ENCODE measurements around the gene ATP6V1C2. TPM values are rescaled to one million over a fixed set of nuclear protein-coding genes. Genes with fewer than 3 reads are reported as not detected.

Gene ATP6V1C2
- total and polyA plus RNA-seq, 2 donors (not counting 1 experiment from before 2014, with no cell fraction given), result under 0.01 TPM; not detected in 1

DNA sequence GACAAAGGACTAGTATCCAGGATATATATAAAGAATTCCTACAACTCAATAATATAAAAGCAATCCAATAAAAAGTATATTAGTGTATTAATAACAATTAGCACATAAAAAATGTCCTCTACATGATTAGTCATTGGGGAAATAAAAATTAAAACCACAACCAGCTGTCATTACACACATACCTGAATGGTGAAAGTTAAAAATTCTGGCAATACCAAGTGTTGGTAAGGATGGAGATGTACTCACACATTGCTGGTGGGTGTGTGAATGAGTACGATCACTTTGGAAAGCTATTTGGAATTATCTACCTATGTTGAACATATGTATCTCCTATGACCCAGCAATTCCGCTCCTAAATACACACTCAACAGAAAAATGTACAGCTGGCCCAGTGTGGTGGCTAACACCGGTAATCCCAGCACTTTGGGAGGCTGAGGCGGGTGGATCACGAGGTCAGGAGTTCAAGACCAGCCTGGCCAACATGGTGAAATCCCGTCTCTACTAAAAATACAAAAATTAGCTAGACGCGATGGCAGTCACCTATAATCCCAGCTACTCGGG, 17.3 kb upstream of the ATP6V1C2 start:
- Histone ChIP-seq H3K79me2 (ENCODE audit: control insufficient read depth, insufficient read depth, low read length) (no peaks in the 10 kb centered on the region), H2AFZ (ENCODE audit: low read length) (no peak overlapping the region), H3K27me3 (ENCODE audit: control insufficient read depth, insufficient read depth, low read length) (peaks cover under 1% of the 10 kb centered on the region), H3K4me1 (ENCODE audit: control insufficient read depth, extremely low read depth, insufficient read depth, low read length) (no peaks in the 10 kb centered on the region), H4K20me1 (ENCODE audit: control insufficient read depth, extremely low read depth, insufficient read depth, low read length) (no peaks in the 10 kb centered on the region), H3K9ac (ENCODE audit: insufficient read depth, low read length) (no peak overlapping the region), H3K9me3 (ENCODE audit: control insufficient read depth, insufficient read depth, low read depth, low read length) (no peaks in the 10 kb centered on the region), H3K36me3 (ENCODE audit: control insufficient read depth, insufficient read depth, low read length) (no peaks in the 10 kb centered on the region), H3K4me2 (ENCODE audit: extremely low read depth, insufficient read depth, low read length) (no peak overlapping the region), H3K4me3 (replicated peaks in 1 of 4; ENCODE audit: control extremely low read depth in 1 of 4, insufficient read depth in 1 of 4, low read depth in 3 of 4, low read length in 4 of 4) (no peak overlapping the region), H3K27ac (ENCODE audit: insufficient read depth, low read length) (no peak overlapping the region)
- no peak for DNase-seq (ENCODE audit: low read depth in 2 of 2)
- no peak for TF ChIP-seq EZH2 (IDR thresholded peaks at IDR 0.05; ENCODE audit: low read length, missing control alignments)
- TF ChIP-seq, protein P1, sequence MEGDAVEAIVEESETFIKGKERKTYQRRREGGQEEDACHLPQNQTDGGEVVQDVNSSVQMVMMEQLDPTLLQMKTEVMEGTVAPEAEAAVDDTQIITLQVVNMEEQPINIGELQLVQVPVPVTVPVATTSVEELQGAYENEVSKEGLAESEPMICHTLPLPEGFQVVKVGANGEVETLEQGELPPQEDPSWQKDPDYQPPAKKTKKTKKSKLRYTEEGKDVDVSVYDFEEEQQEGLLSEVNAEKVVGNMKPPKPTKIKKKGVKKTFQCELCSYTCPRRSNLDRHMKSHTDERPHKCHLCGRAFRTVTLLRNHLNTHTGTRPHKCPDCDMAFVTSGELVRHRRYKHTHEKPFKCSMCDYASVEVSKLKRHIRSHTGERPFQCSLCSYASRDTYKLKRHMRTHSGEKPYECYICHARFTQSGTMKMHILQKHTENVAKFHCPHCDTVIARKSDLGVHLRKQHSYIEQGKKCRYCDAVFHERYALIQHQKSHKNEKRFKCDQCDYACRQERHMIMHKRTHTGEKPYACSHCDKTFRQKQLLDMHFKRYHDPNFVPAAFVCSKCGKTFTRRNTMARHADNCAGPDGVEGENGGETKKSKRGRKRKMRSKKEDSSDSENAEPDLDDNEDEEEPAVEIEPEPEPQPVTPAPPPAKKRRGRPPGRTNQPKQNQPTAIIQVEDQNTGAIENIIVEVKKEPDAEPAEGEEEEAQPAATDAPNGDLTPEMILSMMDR (conservative IDR thresholded peaks at IDR 0.05 in 1 of 2, IDR thresholded peaks at IDR 0.05 in 1 of 2; ENCODE audit: low read depth in 1 of 2, low read length in 2 of 2), result no peak

DNA sequence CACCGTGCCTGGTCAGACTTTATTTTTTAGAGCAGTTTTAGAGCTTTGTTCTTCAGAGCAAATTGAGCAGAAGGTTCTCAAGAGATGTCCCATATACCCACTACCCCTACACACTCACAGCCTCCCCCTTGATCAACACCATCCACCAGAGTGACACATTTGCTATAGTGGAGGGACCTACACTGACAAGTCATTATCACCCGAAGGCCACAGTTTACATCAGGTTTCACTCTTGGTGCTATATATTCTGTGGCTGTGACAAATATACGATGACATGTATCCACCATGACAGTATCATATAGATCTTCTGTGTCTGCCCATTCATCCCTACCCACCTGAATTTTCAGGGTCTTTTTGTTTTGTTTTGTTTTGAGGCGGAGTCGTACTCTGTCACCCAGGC, 15.4 kb upstream of the ATP6V1C2 start:
- no peak overlapping the region for H3K9ac ChIP-seq (ENCODE audit: insufficient read depth, low read length)
- H3K27ac ChIP-seq (ENCODE audit: insufficient read depth, low read length), result no peak overlapping the region
- H4K20me1 ChIP-seq (ENCODE audit: control insufficient read depth, extremely low read depth, insufficient read depth, low read length), result no peaks in the 10 kb centered on the region
- no peaks in the 10 kb centered on the region for H3K36me3 ChIP-seq (ENCODE audit: control insufficient read depth, insufficient read depth, low read length)
- H3K4me1 ChIP-seq (ENCODE audit: control insufficient read depth, extremely low read depth, insufficient read depth, low read length), result no peaks in the 10 kb centered on the region
- H2AFZ ChIP-seq (ENCODE audit: low read length), result no peak overlapping the region
- H3K4me2 ChIP-seq (ENCODE audit: extremely low read depth, insufficient read depth, low read length), result no peak overlapping the region
- no peaks in the 10 kb centered on the region for H3K79me2 ChIP-seq (ENCODE audit: control insufficient read depth, insufficient read depth, low read length)
- H3K9me3 ChIP-seq (ENCODE audit: control insufficient read depth, insufficient read depth, low read depth, low read length), result no peaks in the 10 kb centered on the region
- H3K27me3 ChIP-seq (ENCODE audit: control insufficient read depth, insufficient read depth, low read length), result peaks cover 10% of the 10 kb centered on the region
- no peak for DNase-seq (ENCODE audit: low read depth in 2 of 2)
- no peak overlapping the region for H3K4me3 ChIP-seq (replicated peaks in 1 of 4; ENCODE audit: control extremely low read depth in 1 of 4, insufficient read depth in 1 of 4, low read depth in 3 of 4, low read length in 4 of 4)
- TF ChIP-seq, protein P1 (conservative IDR thresholded peaks at IDR 0.05 in 1 of 2, IDR thresholded peaks at IDR 0.05 in 1 of 2; ENCODE audit: low read depth in 1 of 2, low read length in 2 of 2), result no peak
- TF ChIP-seq EZH2 (IDR thresholded peaks at IDR 0.05; ENCODE audit: low read length, missing control alignments), result no peak

DNA sequence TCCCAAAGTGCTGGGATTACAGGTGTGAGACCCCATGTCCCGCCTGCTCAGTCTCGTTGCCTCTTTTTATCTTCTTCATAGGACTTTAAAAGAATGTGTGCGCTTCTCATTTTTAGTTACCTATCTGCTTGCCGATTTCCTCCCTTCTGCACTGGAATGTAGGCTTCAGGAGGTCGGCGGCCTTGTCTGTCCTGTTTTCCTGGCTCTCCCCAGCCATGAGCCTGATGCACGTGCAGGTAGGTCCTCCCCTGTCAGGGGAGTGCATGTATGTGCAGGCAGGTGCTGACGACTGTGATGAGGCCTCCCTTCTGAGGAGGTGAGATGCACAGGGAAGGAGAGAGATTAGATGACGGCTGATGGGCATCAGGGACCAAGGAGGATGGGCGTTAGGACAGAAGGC, 13.6 kb upstream of the ATP6V1C2 start:
- TF ChIP-seq EZH2 (IDR thresholded peaks at IDR 0.05; ENCODE audit: low read length, missing control alignments), result no peak
- Histone ChIP-seq H3K27me3 (ENCODE audit: control insufficient read depth, insufficient read depth, low read length) (peaks cover 14% of the 10 kb centered on the region), H4K20me1 (ENCODE audit: control insufficient read depth, extremely low read depth, insufficient read depth, low read length) (no peaks in the 10 kb centered on the region), H3K4me3 (replicated peaks in 1 of 4; ENCODE audit: control extremely low read depth in 1 of 4, insufficient read depth in 1 of 4, low read depth in 3 of 4, low read length in 4 of 4) (no peak overlapping the region), H3K4me1 (ENCODE audit: control insufficient read depth, extremely low read depth, insufficient read depth, low read length) (no peaks in the 10 kb centered on the region), H3K27ac (ENCODE audit: insufficient read depth, low read length) (no peak overlapping the region), H3K9me3 (ENCODE audit: control insufficient read depth, insufficient read depth, low read depth, low read length) (no peaks in the 10 kb centered on the region), H3K4me2 (ENCODE audit: extremely low read depth, insufficient read depth, low read length) (no peak overlapping the region), H3K9ac (ENCODE audit: insufficient read depth, low read length) (no peak overlapping the region), H3K79me2 (ENCODE audit: control insufficient read depth, insufficient read depth, low read length) (no peaks in the 10 kb centered on the region), H3K36me3 (ENCODE audit: control insufficient read depth, insufficient read depth, low read length) (no peaks in the 10 kb centered on the region), H2AFZ (ENCODE audit: low read length) (no peak overlapping the region)
- no peak for DNase-seq (ENCODE audit: low read depth in 2 of 2)
